Measurements from ENCODE around the gene ARID3A.

Gene ARID3A

GRCh38 chr19:939439-939838, 13.6 kb downstream of the ARID3A start:
- Mint-ChIP-seq H3K36me3 (peaks cover 57 to 61% of the 10 kb centered on the region in 2 donors), H3K4me3 (peak overlapping the region; percentile 75 to 86), H3K9me3 (peaks cover 0 to 5% of the 10 kb centered on the region in 2 donors), H3K4me1 (peaks cover 37 to 71% of the 10 kb centered on the region in 2 donors), H3K27me3 (no peaks in the 10 kb centered on the region), H3K27ac (peak overlapping the region; percentile 94)
- ATAC-seq (replicated peaks), result no peak
- no peak for DNase-seq

- Mint-ChIP-seq H3K27me3 (no peaks in the 10 kb centered on the region), H3K4me3 (peak overlapping the region; percentile 75 to 86), H3K4me1 (peaks cover 42 to 71% of the 10 kb centered on the region in 2 donors), H3K9me3 (peaks cover 0 to 5% of the 10 kb centered on the region in 2 donors), H3K36me3 (peaks cover 62 to 66% of the 10 kb centered on the region in 2 donors), H3K27ac (peak overlapping the region; percentile 94)
- DNase-seq, result no peak
- ATAC-seq (replicated peaks), result no peak
Observed at GRCh38 chr19:939922-940321, 14.1 kb downstream of the ARID3A start.

GRCh38 chr19:940591-941291, 14.9 kb downstream of the ARID3A start:
- H3K27me3 Mint-ChIP-seq, result no peaks in the 10 kb centered on the region
- DNase-seq (peak; percentile 68), ATAC-seq (replicated peaks) (peak; percentile 64 to 66)
- peak overlapping the region; percentile 94 for H3K27ac Mint-ChIP-seq
- H3K4me3 Mint-ChIP-seq, result peak overlapping the region; percentile 81 to 86
- peaks cover 0 to 5% of the 10 kb centered on the region in 2 donors for H3K9me3 Mint-ChIP-seq
- peaks cover 64 to 65% of the 10 kb centered on the region in 2 donors for H3K36me3 Mint-ChIP-seq
- H3K4me1 Mint-ChIP-seq, result peaks cover 47 to 73% of the 10 kb centered on the region in 2 donors

GRCh38 chr19:941292-942132, 15.7 kb downstream of the ARID3A start:
- no peak for ATAC-seq (replicated peaks)
- peaks cover 0 to 5% of the 10 kb centered on the region in 2 donors for H3K9me3 Mint-ChIP-seq
- DNase-seq, result no peak
- peaks cover 64 to 66% of the 10 kb centered on the region in 2 donors for H3K36me3 Mint-ChIP-seq
- peaks cover 48 to 75% of the 10 kb centered on the region in 2 donors for H3K4me1 Mint-ChIP-seq
- peak overlapping the region; percentile 92 for H3K27ac Mint-ChIP-seq
- H3K27me3 Mint-ChIP-seq, result no peaks in the 10 kb centered on the region
- peak overlapping the region; percentile 76 to 81 for H3K4me3 Mint-ChIP-seq

GRCh38 chr19:942133-942645, 16.4 kb downstream of the ARID3A start:
- ATAC-seq (replicated peaks) (no peak), DNase-seq (no peak)
- Mint-ChIP-seq H3K27me3 (no peaks in the 10 kb centered on the region), H3K4me3 (peak overlapping the region in 1 of 2 donors; percentile 60), H3K27ac (no peak overlapping the region), H3K9me3 (peaks cover 0 to 5% of the 10 kb centered on the region in 2 donors), H3K4me1 (peaks cover 46 to 75% of the 10 kb centered on the region in 2 donors), H3K36me3 (peaks cover 60 to 63% of the 10 kb centered on the region in 2 donors)

DNA sequence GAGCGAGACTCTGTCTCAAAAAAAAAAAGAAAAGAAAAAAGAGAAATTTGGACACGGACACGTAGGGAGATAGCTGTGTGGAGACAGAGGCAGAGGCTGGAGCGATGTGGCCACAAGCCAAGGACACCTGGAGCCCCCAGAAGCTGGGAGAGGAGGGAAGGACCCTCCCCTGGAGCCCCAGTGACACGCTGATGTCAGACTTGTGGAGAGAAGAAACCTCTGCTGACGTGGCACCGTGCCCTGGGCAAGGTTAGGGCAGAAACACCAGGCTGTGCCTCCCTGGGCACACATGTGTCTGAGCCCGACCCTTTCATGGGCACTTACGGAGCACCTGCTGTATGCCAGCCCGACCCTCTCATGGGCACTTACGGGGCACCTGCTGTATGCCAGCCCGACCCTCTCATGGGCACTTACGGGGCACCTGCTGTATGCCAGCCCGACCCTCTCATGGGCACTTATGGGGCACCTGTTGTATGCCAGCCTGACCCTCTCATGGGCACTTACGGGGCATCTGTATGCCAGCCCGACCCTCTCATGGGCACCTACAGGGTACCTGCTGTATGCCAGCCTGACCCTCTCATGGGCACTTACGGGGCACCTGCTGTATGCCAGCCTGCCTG, 17.8 kb downstream of the ARID3A start:
- Mint-ChIP-seq H3K9me3 (peaks cover 0 to 3% of the 10 kb centered on the region in 2 donors), H3K27me3 (no peaks in the 10 kb centered on the region), H3K4me3 (no peak overlapping the region), H3K4me1 (peaks cover 49 to 77% of the 10 kb centered on the region in 2 donors), H3K27ac (peak overlapping the region; percentile 81), H3K36me3 (peaks cover 55 to 65% of the 10 kb centered on the region in 2 donors)
- no peak for DNase-seq
- no peak for ATAC-seq (replicated peaks)

GRCh38 chr19:944171-944567, 18.3 kb downstream of the ARID3A start:
- Mint-ChIP-seq H3K4me1 (peaks cover 49 to 81% of the 10 kb centered on the region in 2 donors), H3K36me3 (peaks cover 54 to 68% of the 10 kb centered on the region in 2 donors), H3K27me3 (no peaks in the 10 kb centered on the region), H3K9me3 (peaks cover 0 to 3% of the 10 kb centered on the region in 2 donors), H3K27ac (peak overlapping the region; percentile 88), H3K4me3 (no peak overlapping the region)
- ATAC-seq (replicated peaks) (no peak), DNase-seq (no peak)

GRCh38 chr19:944663-945241, 18.9 kb downstream of the ARID3A start:
- peaks cover 52 to 67% of the 10 kb centered on the region in 2 donors for H3K36me3 Mint-ChIP-seq

DNA sequence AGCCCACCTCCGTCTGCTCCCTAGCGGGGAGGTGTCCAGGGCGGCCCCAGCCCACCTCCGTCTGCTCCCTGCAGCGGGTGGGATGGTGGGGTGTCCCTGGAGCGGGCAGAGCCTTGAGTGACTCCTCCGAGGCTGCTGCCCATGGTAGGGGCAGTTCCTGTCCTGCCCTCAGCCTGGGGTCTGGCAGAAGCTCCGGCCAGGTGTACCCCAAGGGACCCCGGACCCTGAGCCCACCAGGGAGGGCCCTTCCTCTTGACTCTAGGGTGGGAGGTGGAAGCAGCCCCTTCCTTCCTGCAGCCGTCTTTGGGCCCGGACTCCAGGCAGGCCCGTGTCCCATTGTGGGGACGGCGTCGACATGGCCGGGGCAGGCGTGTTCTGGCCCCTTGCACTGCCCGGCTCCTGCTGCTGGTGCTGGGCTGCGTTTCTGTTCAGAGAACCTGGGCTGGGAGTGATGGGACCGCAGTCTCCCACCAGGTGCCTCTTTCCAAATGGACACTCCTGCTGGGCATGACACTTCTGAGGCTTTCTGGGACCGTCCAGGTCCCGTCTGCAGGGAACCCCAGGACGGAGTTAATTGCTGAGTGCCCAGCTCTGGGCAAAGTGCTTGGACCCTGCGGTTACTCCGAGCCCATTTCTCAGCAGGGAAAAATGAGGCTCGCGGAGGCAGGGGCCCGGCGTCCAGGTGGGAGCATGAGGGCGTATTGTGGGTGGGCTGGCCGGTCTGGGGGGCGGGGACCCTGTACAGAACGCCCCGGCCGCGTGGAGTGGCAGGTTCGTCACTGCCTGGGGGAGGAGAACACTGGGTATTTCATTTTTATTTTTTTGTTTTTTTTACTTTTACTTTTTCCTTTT, 19.8 kb downstream of the ARID3A start:
- no peak for ATAC-seq (replicated peaks)
- Mint-ChIP-seq H3K27me3 (no peaks in the 10 kb centered on the region), H3K4me1 (peaks cover 47 to 79% of the 10 kb centered on the region in 2 donors), H3K36me3 (peaks cover 46 to 65% of the 10 kb centered on the region in 2 donors), H3K9me3 (peaks cover 0 to 3% of the 10 kb centered on the region in 2 donors), H3K4me3 (no peak overlapping the region), H3K27ac (peak overlapping the region; percentile 88)
- no peak for DNase-seq

More at GRCh38 chr19:944663-945241, 18.9 kb downstream of the ARID3A start:
- ATAC-seq (replicated peaks) (no peak), DNase-seq (no peak)
- Mint-ChIP-seq H3K27me3 (no peaks in the 10 kb centered on the region), H3K4me3 (peak overlapping the region in 1 of 2 donors; percentile 55), H3K27ac (peak overlapping the region; percentile 88), H3K9me3 (peaks cover 0 to 3% of the 10 kb centered on the region in 2 donors), H3K4me1 (peaks cover 49 to 81% of the 10 kb centered on the region in 2 donors)

DNA sequence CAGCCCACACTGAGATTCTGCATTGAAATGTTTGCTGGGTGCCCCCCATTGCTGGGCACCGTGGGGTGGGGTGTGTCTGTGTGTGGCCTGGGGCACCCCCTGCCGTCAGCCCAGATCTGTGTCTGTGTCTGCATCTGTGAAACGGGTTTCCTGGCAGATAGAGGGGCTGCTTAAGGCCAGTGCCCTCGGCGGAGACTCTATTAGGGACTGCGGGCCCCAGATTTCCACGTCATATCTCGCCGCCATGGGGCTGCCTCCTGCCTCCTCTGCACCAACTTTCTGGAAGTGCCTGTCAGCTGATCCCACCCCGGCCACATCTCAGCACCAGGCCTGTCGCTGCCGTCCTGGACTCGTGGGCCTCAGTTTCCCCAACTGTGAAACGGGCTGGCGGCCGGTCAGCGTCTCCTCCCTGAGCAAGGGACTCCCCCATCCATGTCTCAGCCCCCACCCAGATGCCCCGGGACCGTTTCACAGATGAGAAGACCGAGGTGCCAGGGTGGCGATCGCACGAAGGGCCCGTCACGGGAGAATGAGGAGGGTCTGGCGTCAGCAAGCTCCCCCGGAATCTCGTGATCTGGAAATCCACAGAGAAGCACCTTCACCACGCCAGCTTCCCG, 21.4 kb downstream of the ARID3A start:
- ATAC-seq (replicated peaks) (peak in 1 of 2 donors; percentile 2), DNase-seq (no peak)
- H3K27me3 Mint-ChIP-seq, result no peaks in the 10 kb centered on the region
- H3K4me3 Mint-ChIP-seq, result peak overlapping the region; percentile 69 to 76
- peaks cover 38 to 60% of the 10 kb centered on the region in 2 donors for H3K36me3 Mint-ChIP-seq
- H3K9me3 Mint-ChIP-seq, result peaks cover 0 to 3% of the 10 kb centered on the region in 2 donors
- H3K4me1 Mint-ChIP-seq, result peaks cover 48 to 76% of the 10 kb centered on the region in 2 donors
- peak overlapping the region; percentile 99 for H3K27ac Mint-ChIP-seq

GRCh38 chr19:947707-948539, 22.1 kb downstream of the ARID3A start:
- H3K27ac Mint-ChIP-seq, result peak overlapping the region; percentile 99
- ATAC-seq (replicated peaks) (peak; percentile 86 to 92), DNase-seq (peak; percentile 98)
- peaks cover 46 to 78% of the 10 kb centered on the region in 2 donors for H3K4me1 Mint-ChIP-seq
- peaks cover 0 to 3% of the 10 kb centered on the region in 2 donors for H3K9me3 Mint-ChIP-seq
- H3K27me3 Mint-ChIP-seq, result no peaks in the 10 kb centered on the region
- H3K36me3 Mint-ChIP-seq, result peaks cover 37 to 53% of the 10 kb centered on the region in 2 donors
- H3K4me3 Mint-ChIP-seq, result peak overlapping the region; percentile 69 to 76

All from stimulated activated naive B cell treated with anti-CD40 and anti-IgM and Interleukin-4, amounts not matched to agents 10 μg/mL and 1 μg/mL and 100 μg/mL, for 72 hours (primary cell).